ENCODE results near the gene RPL10A.
"Not testable (repeated sequence)": the region's sequence is repeated elsewhere in the genome, so short reads cannot be mapped to it uniquely, and the experiment has no call there.

DNA sequence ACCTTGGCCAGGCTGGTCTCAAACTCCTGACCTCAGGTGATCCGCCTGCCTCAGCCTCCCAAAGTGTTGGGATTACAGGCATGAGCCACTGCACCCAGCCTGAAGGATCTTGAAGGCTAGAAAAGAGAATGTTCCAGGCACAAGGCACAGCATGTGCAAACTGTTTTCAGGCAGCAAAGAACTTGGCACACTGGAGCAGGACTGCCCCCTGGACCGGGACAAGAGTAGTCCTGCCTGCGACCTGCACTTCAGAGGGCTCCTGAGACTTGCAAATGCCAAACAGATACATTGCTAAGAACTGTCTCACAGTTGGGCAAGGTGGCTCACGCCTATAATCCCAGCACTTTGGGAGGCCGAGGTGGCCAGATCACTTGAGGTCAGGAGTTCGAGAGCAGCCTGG lies 47.7 kb downstream of the RPL10A start:
- TF ChIP-seq, protein P1, sequence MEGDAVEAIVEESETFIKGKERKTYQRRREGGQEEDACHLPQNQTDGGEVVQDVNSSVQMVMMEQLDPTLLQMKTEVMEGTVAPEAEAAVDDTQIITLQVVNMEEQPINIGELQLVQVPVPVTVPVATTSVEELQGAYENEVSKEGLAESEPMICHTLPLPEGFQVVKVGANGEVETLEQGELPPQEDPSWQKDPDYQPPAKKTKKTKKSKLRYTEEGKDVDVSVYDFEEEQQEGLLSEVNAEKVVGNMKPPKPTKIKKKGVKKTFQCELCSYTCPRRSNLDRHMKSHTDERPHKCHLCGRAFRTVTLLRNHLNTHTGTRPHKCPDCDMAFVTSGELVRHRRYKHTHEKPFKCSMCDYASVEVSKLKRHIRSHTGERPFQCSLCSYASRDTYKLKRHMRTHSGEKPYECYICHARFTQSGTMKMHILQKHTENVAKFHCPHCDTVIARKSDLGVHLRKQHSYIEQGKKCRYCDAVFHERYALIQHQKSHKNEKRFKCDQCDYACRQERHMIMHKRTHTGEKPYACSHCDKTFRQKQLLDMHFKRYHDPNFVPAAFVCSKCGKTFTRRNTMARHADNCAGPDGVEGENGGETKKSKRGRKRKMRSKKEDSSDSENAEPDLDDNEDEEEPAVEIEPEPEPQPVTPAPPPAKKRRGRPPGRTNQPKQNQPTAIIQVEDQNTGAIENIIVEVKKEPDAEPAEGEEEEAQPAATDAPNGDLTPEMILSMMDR (conservative IDR thresholded peaks at IDR 0.05): not testable (repeated sequence)
- not testable (repeated sequence) for TF ChIP-seq ZFX (IDR thresholded peaks at IDR 0.05)

Data from C4-2B (cell line).